K562 (cell line): ENCODE measurements around the gene EVI5. TPM values are rescaled to one million over a fixed set of nuclear protein-coding genes. Genes with fewer than 3 reads are reported as not detected.
A peak's percentile ranks its signal among the peaks of the same experiment; 100 is the strongest.

Experiments
- ADNP ChIP-seq: fragments of 200-800 bp; sonication (Bioruptor generic); IDR thresholded peaks from 2 replicates; pipeline ENCODE4 v1.6.1; 2016; ENCODE audit warnings: missing genetic modification characterization, missing compliant biosample characterization
- CBFA2T2 ChIP-seq: fragments of 450-650 bp; conservative IDR thresholded peaks from 2 replicates; pipeline ENCODE4 v1.6.1; 2017; ENCODE audit warnings: mild to moderate bottlenecking
- CBX3 ChIP-seq, 2 experiments: IDR thresholded peaks; 1 replicate in 1 of 2; 2 replicates in 1 of 2; pipeline ENCODE4 v1.6.1; 2012; ENCODE audit warnings: inconsistent platforms in 2 of 2, low read length in 2 of 2, borderline replicate concordance in 1 of 2, control low read depth in 1 of 2
- CXXC5 ChIP-seq: fragments of 250-450 bp; sonication (Bioruptor Pico); IDR thresholded peaks from 2 replicates; pipeline ENCODE4 v1.8.0; 2022; ENCODE audit warnings: inconsistent platforms, mild to moderate bottlenecking, moderate library complexity
- ETV1 ChIP-seq: fragments of 450-650 bp; conservative IDR thresholded peaks from 2 replicates; pipeline ENCODE4 v1.6.1; 2016; ENCODE audit warnings: missing genetic modification characterization, control low read depth, low read depth, missing compliant biosample characterization
- HDAC3 ChIP-seq: fragments of 450-650 bp; IDR thresholded peaks from 2 replicates; pipeline ENCODE4 v1.6.1; 2018; ENCODE audit warnings: borderline replicate concordance, mild to moderate bottlenecking, moderate library complexity; ENCODE audit not compliant: partially characterized antibody
- HMGN3 ChIP-seq: IDR thresholded peaks from 2 replicates; pipeline ENCODE4 v1.6.1; 2011; ENCODE audit warnings: borderline replicate concordance, low read depth, mild to moderate bottlenecking, mixed read lengths, low read length; ENCODE audit not compliant: insufficient read length; ENCODE audit errors: extremely low read depth
- MAFK ChIP-seq: IDR thresholded peaks from 2 replicates; pipeline ENCODE4 v1.6.1; 2011; ENCODE audit warnings: low read length, improper control_type of control experiment
- NR2C2 ChIP-seq, 2 experiments: fragments of 200-800 bp in 1 of 2; sonication (Bioruptor generic) in 1 of 2; sonication (generic) in 1 of 2; formaldehyde crosslinking in 1 of 2; IDR thresholded peaks; 2 replicates each; pipeline versions ENCODE4 v1.6.1 to v1.8.0; 2016 to 2022; ENCODE audit warnings: mild to moderate bottlenecking in 1 of 2, missing compliant biosample characterization in 1 of 2, missing genetic modification characterization in 1 of 2, missing genetic modification reagents in 1 of 2
- RAD21 ChIP-seq, 2 experiments: fragments of 250-450 bp in 1 of 2; fragments of 450-650 bp in 1 of 2; sonication (Bioruptor Pico) in 1 of 2; formaldehyde crosslinking in 1 of 2; IDR thresholded peaks in 1 of 2; conservative IDR thresholded peaks in 1 of 2; 2 replicates each; pipeline versions ENCODE4 v1.4.0 to v1.8.0; 2020 to 2022; ENCODE audit warnings: mild to moderate bottlenecking in 2 of 2, moderate library complexity in 1 of 2
- RCOR1 ChIP-seq, 2 experiments: IDR thresholded peaks; 2 replicates each; pipeline ENCODE4 v1.6.1; 2012; ENCODE audit warnings: low read depth in 2 of 2, low read length in 2 of 2, borderline replicate concordance in 1 of 2, improper control_type of control experiment in 1 of 2
- RFX5 ChIP-seq: IDR thresholded peaks from 2 replicates; pipeline ENCODE4 v1.6.1; 2011; ENCODE audit warnings: low read depth, mild to moderate bottlenecking, improper control_type of control experiment, low read length
- RFX7 ChIP-seq: fragments of 250-450 bp; sonication (Bioruptor Pico); IDR thresholded peaks from 2 replicates; pipeline ENCODE4 v1.5.1; 2021; ENCODE audit warnings: mild to moderate bottlenecking
- SMARCA4 ChIP-seq: fragments of 450-650 bp; IDR thresholded peaks from 2 replicates; pipeline ENCODE4 v1.6.1; 2016
- SRSF9 ChIP-seq: fragments of 200-400 bp; formaldehyde crosslinking; IDR thresholded peaks from 2 replicates; pipeline ENCODE4 v1.6.1; 2017; ENCODE audit warnings: low read depth, low read length, borderline replicate concordance
- TAF9B ChIP-seq: fragments of 450-650 bp; IDR thresholded peaks from 2 replicates; pipeline ENCODE4 v1.6.1; 2018; ENCODE audit warnings: mild to moderate bottlenecking; ENCODE audit not compliant: partially characterized antibody
- ZNF175 ChIP-seq: fragments of 200-800 bp; sonication (Bioruptor generic); IDR thresholded peaks from 2 replicates; pipeline ENCODE4 v1.6.1; 2016; ENCODE audit warnings: low read depth, mild to moderate bottlenecking, missing genetic modification characterization, missing compliant biosample characterization
- ZNF431 ChIP-seq: sonication (generic); formaldehyde crosslinking; IDR thresholded peaks from 2 replicates; pipeline ENCODE4 v1.8.0; 2022; ENCODE audit warnings: mild to moderate bottlenecking, missing genetic modification reagents
- polyA plus RNA-seq, 8 experiments: library from polyadenylated mRNA; depleted of rRNA in 4 of 8; stranded (reverse) in 5 of 8; unstranded in 3 of 8; fragments of >200 nt; fragmentation: Nextera tagmentation in 2 of 8; fragmentation: Illumina TruSeq in 1 of 8; extraction: Ambion mirVana in 2 of 8; extraction: Trizol in 1 of 8; gene quantifications; 2 replicates each; pipeline versions ENCODE4 v1.2.1 to v1.2.3, GENCODE V29; 2011 to 2014; ENCODE audit warnings: inconsistent platforms in 1 of 8, missing spikeins in 1 of 8
- total RNA-seq, 7 experiments: library from RNA; depleted of rRNA in 6 of 7; stranded (reverse); fragments of >200 nt in 6 of 7; fragmentation: Illumina TruSeq in 2 of 7; extraction: Trizol in 2 of 7; gene quantifications; 2 replicates each; pipeline versions ENCODE4 v1.2.1 to v1.2.3, GENCODE V29; 2011 to 2021; ENCODE audit warnings: low replicate concordance in 1 of 7
- TF ChIP-seq, protein P1 (sequence below): fragments of 250-450 bp; sonication (Bioruptor Pico); IDR thresholded peaks from 2 replicates; pipeline ENCODE4 v1.9.0; 2021; ENCODE audit warnings: mild to moderate bottlenecking, inconsistent platforms
- TF ChIP-seq, protein P2 (sequence below): sonication (generic); formaldehyde crosslinking; IDR thresholded peaks from 2 replicates; pipeline ENCODE4 v1.8.0; 2022; ENCODE audit warnings: missing genetic modification reagents, mild to moderate bottlenecking, moderate library complexity, borderline replicate concordance
- TF ChIP-seq, protein P3 (sequence below), 2 experiments: fragments of 150-350 bp in 1 of 2; IDR thresholded peaks; 2 replicates each; pipeline ENCODE4 v1.6.1; 2012 to 2016; ENCODE audit warnings: low read depth in 2 of 2, low read length in 2 of 2, mild to moderate bottlenecking in 1 of 2, moderate library complexity in 1 of 2

Gene EVI5
- total and polyA plus RNA-seq, 9 of the 15 experiments (the other 6 are each of a cell fraction or from before 2014, with no cell fraction given): 1.7 to 50.1 (median 13.7) TPM

DNA sequence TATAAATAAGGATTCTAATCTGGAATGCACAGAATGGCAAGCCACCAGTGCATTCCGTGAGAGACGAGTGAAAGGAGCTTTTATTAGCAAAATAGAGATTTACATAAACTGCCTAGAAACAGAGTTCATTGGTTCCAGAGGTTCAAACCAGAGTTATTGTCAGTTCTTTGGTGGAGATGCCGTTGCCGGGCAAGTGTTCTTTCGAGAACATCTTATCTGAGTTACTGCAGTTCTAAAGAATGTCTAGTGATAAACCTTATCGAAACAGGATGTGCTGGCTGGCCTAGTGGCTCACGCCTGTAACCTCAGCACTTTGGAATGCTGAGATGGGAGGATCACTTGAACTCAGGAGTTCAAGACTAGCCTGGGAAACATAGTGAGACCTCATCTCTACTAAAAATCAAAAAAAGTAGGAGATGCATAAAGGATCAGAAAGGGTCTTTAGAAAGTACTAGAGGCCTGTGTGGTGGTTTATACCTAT lies 19.9 kb upstream of the EVI5 start (continued):
- TF ChIP-seq NR2C2 (CRISPR knock-in tag; IDR thresholded peaks at IDR 0.05) (no peak), NR2C2 (tag; IDR thresholded peaks at IDR 0.05) (peak; percentile 61; the same call in 1 of the 2 replicates), RCOR1 (IDR thresholded peaks at IDR 0.05; ENCODE audit: borderline replicate concordance in 1 of 2, low read depth in 2 of 2, low read length in 2 of 2) (peak; percentile 91 to 99), RFX7 (CRISPR knock-in tag) (no peak), RFX5 (peak; percentile 96), SMARCA4 (peak; percentile 95), TAF9B (peak; percentile 71), CBX3 (IDR thresholded peaks at IDR 0.05; ENCODE audit: borderline replicate concordance in 1 of 2, low read length in 2 of 2) (peak in 1 of 2 experiments; percentile 48; a peak in 2 of 3 replicates), ZNF175 (CRISPR knock-in tag) (0 out of 2 replicates have a peak, but pooled peaks have one; percentile 60), HMGN3 (no peak), SRSF9 (no peak), ETV1 (tag) (peak; percentile 87), ZNF431 (CRISPR knock-in tag) (no peak), HDAC3 (peak; percentile 66), CXXC5 (CRISPR knock-in tag) (peak; percentile 68), MAFK (no peak), CBFA2T2 (peak; percentile 91), ADNP (tag) (peak; percentile 98), RAD21 (CRISPR knock-in tag; conservative IDR thresholded peaks at IDR 0.05 in 1 of 2, IDR thresholded peaks at IDR 0.05 in 1 of 2) (no peak)
- TF ChIP-seq, protein P1, sequence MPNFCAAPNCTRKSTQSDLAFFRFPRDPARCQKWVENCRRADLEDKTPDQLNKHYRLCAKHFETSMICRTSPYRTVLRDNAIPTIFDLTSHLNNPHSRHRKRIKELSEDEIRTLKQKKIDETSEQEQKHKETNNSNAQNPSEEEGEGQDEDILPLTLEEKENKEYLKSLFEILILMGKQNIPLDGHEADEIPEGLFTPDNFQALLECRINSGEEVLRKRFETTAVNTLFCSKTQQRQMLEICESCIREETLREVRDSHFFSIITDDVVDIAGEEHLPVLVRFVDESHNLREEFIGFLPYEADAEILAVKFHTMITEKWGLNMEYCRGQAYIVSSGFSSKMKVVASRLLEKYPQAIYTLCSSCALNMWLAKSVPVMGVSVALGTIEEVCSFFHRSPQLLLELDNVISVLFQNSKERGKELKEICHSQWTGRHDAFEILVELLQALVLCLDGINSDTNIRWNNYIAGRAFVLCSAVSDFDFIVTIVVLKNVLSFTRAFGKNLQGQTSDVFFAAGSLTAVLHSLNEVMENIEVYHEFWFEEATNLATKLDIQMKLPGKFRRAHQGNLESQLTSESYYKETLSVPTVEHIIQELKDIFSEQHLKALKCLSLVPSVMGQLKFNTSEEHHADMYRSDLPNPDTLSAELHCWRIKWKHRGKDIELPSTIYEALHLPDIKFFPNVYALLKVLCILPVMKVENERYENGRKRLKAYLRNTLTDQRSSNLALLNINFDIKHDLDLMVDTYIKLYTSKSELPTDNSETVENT (CRISPR knock-in tag): no peak
- TF ChIP-seq, protein P2, sequence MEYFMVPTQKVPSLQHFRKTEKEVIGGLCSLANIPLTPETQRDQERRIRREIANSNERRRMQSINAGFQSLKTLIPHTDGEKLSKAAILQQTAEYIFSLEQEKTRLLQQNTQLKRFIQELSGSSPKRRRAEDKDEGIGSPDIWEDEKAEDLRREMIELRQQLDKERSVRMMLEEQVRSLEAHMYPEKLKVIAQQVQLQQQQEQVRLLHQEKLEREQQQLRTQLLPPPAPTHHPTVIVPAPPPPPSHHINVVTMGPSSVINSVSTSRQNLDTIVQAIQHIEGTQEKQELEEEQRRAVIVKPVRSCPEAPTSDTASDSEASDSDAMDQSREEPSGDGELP (CRISPR knock-in tag): no peak
- TF ChIP-seq, protein P3, sequence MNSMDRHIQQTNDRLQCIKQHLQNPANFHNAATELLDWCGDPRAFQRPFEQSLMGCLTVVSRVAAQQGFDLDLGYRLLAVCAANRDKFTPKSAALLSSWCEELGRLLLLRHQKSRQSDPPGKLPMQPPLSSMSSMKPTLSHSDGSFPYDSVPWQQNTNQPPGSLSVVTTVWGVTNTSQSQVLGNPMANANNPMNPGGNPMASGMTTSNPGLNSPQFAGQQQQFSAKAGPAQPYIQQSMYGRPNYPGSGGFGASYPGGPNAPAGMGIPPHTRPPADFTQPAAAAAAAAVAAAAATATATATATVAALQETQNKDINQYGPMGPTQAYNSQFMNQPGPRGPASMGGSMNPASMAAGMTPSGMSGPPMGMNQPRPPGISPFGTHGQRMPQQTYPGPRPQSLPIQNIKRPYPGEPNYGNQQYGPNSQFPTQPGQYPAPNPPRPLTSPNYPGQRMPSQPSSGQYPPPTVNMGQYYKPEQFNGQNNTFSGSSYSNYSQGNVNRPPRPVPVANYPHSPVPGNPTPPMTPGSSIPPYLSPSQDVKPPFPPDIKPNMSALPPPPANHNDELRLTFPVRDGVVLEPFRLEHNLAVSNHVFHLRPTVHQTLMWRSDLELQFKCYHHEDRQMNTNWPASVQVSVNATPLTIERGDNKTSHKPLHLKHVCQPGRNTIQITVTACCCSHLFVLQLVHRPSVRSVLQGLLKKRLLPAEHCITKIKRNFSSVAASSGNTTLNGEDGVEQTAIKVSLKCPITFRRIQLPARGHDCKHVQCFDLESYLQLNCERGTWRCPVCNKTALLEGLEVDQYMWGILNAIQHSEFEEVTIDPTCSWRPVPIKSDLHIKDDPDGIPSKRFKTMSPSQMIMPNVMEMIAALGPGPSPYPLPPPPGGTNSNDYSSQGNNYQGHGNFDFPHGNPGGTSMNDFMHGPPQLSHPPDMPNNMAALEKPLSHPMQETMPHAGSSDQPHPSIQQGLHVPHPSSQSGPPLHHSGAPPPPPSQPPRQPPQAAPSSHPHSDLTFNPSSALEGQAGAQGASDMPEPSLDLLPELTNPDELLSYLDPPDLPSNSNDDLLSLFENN (IDR thresholded peaks at IDR 0.05; ENCODE audit: low read depth in 2 of 2, low read length in 2 of 2): peak in 1 of 2 experiments; percentile 76; a peak in 2 of 4 replicates
